GM19455 (cell line): ENCODE measurements around the gene TREML1.
"Not testable (repeated sequence)": the region's sequence is repeated elsewhere in the genome, so short reads cannot be mapped to it uniquely, and the experiment has no call there.

Source experiments
- ATAC-seq: cut with Tn5 transposase; IDR thresholded peaks from one replicate; pipeline ENCODE4 v1.9.1; 2021; ENCODE audit not compliant: unreplicated experiment

The TREML1 gene

GRCh38 chr6:41153451-41153850, 696 bp downstream of the TREML1 start:
- no peak for ATAC-seq

DNA sequence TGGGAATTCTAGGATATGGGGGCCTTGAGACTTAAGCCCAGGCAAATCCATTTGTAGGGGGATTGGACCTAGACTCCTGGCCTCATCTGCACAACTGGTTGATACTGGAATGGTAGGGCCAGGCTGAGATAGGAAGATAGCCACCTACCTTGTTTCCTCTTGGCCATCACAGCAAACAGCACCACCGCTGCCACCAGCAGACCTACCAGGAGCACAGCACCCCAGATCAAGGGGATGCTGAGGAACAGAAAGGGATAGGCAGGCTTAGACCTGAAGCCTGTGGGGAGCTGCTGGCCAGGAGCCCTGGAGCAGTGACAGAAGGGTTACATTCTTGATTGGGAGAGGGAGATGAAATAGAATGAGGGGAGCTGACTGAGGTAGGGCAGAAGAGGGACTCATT, 3.5 kb downstream of the TREML1 start:
- no peak for ATAC-seq

- ATAC-seq = no peak
Observed at GRCh38 chr6:41147917-41148316, 6.2 kb downstream of the TREML1 start.

GRCh38 chr6:41136911-41137310, 17.2 kb downstream of the TREML1 start:
- no peak for ATAC-seq

- ATAC-seq = no peak
Observed at GRCh38 chr6:41135062-41135832, 18.9 kb downstream of the TREML1 start.

- ATAC-seq = no peak
Observed at GRCh38 chr6:41132254-41132653, 21.9 kb downstream of the TREML1 start.

GRCh38 chr6:41125282-41125681, 28.9 kb downstream of the TREML1 start:
- ATAC-seq = no peak

GRCh38 chr6:41122918-41123317, 31.2 kb downstream of the TREML1 start:
- no peak for ATAC-seq

- no peak for ATAC-seq
Observed at GRCh38 chr6:41122373-41122772, 31.8 kb downstream of the TREML1 start.

GRCh38 chr6:41120058-41120457, 34.1 kb downstream of the TREML1 start:
- no peak for ATAC-seq

DNA sequence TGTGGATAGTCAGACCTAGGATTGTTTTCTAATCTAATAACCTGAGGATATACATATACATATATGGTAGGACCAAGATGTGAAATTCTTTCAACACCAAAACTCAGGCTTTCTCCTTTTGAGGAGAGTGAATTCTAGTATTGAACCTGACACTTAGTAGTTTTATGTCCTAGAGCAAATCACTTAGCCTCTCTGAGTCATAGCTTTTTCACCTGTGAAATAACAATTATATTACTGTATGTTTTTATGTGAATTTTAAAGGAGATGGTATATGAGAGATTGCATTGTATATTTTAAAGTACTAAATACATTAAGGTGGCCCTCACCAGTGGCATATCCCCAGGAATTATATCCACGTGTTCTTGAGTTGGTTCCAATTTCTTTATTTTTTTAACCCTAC, 34.6 kb downstream of the TREML1 start:
- ATAC-seq = no peak

DNA sequence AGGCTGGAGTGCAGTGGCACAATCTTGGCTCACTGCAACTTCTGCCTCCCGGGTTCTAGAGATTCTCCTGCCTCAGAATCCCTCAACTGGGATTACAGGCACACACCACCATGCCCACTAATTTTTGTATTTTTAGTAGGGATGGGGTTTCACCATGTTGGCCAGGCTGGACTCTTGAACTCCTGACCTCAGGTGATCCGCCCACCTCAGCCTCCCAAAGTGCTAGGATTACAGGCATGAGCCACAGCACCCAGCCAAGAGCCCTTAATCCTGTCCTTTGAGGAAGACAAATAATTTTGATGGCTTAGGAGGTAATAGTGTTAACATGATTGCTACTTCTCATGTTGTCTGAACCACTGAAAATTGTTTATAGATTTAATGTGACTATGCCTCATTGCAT, 39.1 kb downstream of the TREML1 start:
- not testable (repeated sequence) for ATAC-seq

DNA sequence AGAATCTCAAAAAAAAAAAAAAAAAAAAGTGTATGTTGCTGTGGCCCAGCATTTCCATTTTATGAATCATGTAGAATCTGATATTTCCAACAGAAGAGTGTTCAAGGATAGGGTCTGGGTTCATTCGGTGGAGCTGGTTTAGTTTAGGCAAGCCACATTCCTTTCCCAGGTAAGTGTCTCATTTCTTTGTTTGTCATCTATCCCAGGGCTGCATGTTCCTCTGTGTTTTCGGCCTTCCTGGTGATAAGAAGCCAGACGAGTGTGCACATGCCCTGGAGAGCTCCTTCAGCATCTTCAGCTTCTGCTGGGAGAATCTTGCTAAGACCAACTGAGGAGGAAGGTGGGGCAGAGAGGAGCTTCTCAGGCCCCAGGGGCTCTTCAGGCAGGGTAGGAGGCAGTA, 43.1 kb downstream of the TREML1 start:
- no peak for ATAC-seq

DNA sequence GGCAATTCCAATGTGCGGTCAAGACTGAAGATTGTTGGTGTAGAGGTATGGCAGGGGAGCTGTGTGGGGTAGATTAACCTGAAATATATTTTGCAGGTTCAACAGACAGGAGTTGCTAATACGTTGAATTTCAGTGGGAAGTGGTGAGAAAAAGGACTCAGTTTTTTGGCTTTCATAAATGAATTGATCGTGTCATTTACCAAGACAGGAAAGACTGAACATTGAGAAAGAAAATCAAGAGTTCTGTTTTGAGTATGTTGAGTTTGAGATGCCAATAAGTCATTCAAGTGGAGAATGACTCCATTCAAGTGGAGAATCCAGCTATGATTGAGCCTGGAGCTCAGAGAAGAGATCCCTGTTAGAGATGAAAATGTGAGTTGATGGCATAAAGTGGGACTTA, 50.3 kb downstream of the TREML1 start:
- ATAC-seq = no peak

GRCh38 chr6:41100871-41101287, 53.3 kb downstream of the TREML1 start:
- no peak for ATAC-seq
